ENCODE data around the gene MASP1. TPM values are rescaled to one million over a fixed set of nuclear protein-coding genes. Genes with fewer than 3 reads are reported as not detected.

The MASP1 gene
- total RNA-seq, 4 donors from 2014 or later: 2.3 to 26.1 (median 5.2) TPM; not detected in 1

- WGBS, 2 donors (ENCODE audit: low coverage in 1 of 2): 69 to 93% methylated on average over 1 of the region's 1 CpG
- Histone ChIP-seq H3K27ac (no peak overlapping the region), H3K4me1 (peaks cover 0 to 11% (median 0%) of the 10 kb centered on the region in 3 donors), H3K27me3 (no peaks in the 10 kb centered on the region), H3K9me3 (no peaks in the 10 kb centered on the region), H3K4me3 (no peak overlapping the region), H3K36me3 (no peaks in the 10 kb centered on the region)
- ATAC-seq: no peak
- TF ChIP-seq POLR2AphosphoS5 (IDR thresholded peaks at IDR 0.05): no peak
- TF ChIP-seq CTCF (IDR thresholded peaks at IDR 0.05): no peak
- no peak for TF ChIP-seq POLR2A (IDR thresholded peaks at IDR 0.05)
- no peak for TF ChIP-seq EP300 (IDR thresholded peaks at IDR 0.05)
Observed at GRCh38 chr3:187280644-187281043, 10.9 kb downstream of the MASP1 start.

- Histone ChIP-seq H3K9me3 (no peaks in the 10 kb centered on the region), H3K4me1 (peaks cover 0 to 11% (median 0%) of the 10 kb centered on the region in 3 donors), H3K36me3 (no peaks in the 10 kb centered on the region), H3K27me3 (no peaks in the 10 kb centered on the region), H3K4me3 (no peak overlapping the region), H3K27ac (no peak overlapping the region)
- TF ChIP-seq POLR2AphosphoS5 (IDR thresholded peaks at IDR 0.05): no peak
- no peak for TF ChIP-seq EP300 (IDR thresholded peaks at IDR 0.05)
- TF ChIP-seq POLR2A (IDR thresholded peaks at IDR 0.05): no peak
- TF ChIP-seq CTCF (IDR thresholded peaks at IDR 0.05): no peak
- no CpG with 5 or more reads among the region's 1 CpG for WGBS, 2 donors (ENCODE audit: low coverage in 1 of 2)
- ATAC-seq: no peak
Observed at GRCh38 chr3:187277129-187277462, 14.4 kb downstream of the MASP1 start.

GRCh38 chr3:187276397-187277128 is 15.0 kb downstream of the MASP1 start:
- no peak for ATAC-seq
- 64 to 75% methylated on average over 3 to 6 of the region's 7 CpGs for WGBS, 2 donors (ENCODE audit: low coverage in 1 of 2)
- Histone ChIP-seq H3K4me3 (no peak overlapping the region), H3K27me3 (no peaks in the 10 kb centered on the region), H3K27ac (no peak overlapping the region), H3K9me3 (no peaks in the 10 kb centered on the region), H3K4me1 (peaks cover 0 to 11% (median 0%) of the 10 kb centered on the region in 3 donors), H3K36me3 (no peaks in the 10 kb centered on the region)
- TF ChIP-seq EP300 (IDR thresholded peaks at IDR 0.05) (no peak), POLR2AphosphoS5 (IDR thresholded peaks at IDR 0.05) (no peak), CTCF (IDR thresholded peaks at IDR 0.05) (no peak)

- no peak overlapping the region for H3K27ac ChIP-seq
- WGBS, 2 donors (ENCODE audit: low coverage in 1 of 2): 46 to 86% methylated on average over 1 to 5 of the region's 5 CpGs
- TF ChIP-seq POLR2A (IDR thresholded peaks at IDR 0.05): no peak
- peaks cover 0 to 11% (median 0%) of the 10 kb centered on the region in 3 donors for H3K4me1 ChIP-seq
- no peaks in the 10 kb centered on the region for H3K27me3 ChIP-seq
- ATAC-seq: no peak
- H3K9me3 ChIP-seq: peaks cover 0 to 6% (median 0%) of the 10 kb centered on the region in 3 donors
- no peaks in the 10 kb centered on the region for H3K36me3 ChIP-seq
- H3K4me3 ChIP-seq: no peak overlapping the region
Observed at GRCh38 chr3:187274977-187275338, 16.6 kb downstream of the MASP1 start.

GRCh38 chr3:187274315-187274976 is 17.1 kb downstream of the MASP1 start:
- H3K4me1 ChIP-seq: peaks cover 0 to 11% (median 0%) of the 10 kb centered on the region in 3 donors
- peaks cover 0 to 11% (median 0%) of the 10 kb centered on the region in 3 donors for H3K9me3 ChIP-seq
- no peak for ATAC-seq
- no peak overlapping the region for H3K4me3 ChIP-seq
- H3K36me3 ChIP-seq: no peaks in the 10 kb centered on the region
- WGBS, 2 donors (ENCODE audit: low coverage in 1 of 2): 70 to 86% methylated on average over 2 to 3 of the region's 6 CpGs
- H3K27ac ChIP-seq: no peak overlapping the region
- no peaks in the 10 kb centered on the region for H3K27me3 ChIP-seq
- TF ChIP-seq CTCF (IDR thresholded peaks at IDR 0.05): no peak
- no peak for TF ChIP-seq EP300 (IDR thresholded peaks at IDR 0.05)
- TF ChIP-seq POLR2AphosphoS5 (IDR thresholded peaks at IDR 0.05): no peak
- no peak for TF ChIP-seq POLR2A (IDR thresholded peaks at IDR 0.05)
